ENCODE data around the gene CMAS. TPM values are rescaled to one million over a fixed set of nuclear protein-coding genes. Genes with fewer than 3 reads are reported as not detected.
"Not testable (repeated sequence)": the region's sequence is repeated elsewhere in the genome, so short reads cannot be mapped to it uniquely, and the experiment has no call there.

CMAS gene
- total and polyA plus RNA-seq, 7 donors: 21.6 to 73.0 (median 34.5) TPM

GRCh38 chr12:22051114-22051698 lies 5.2 kb downstream of the CMAS start:
- no peak for ATAC-seq

GRCh38 chr12:22052994-22053393 lies 7.0 kb downstream of the CMAS start:
- H3K36me3 ChIP-seq (ENCODE audit: insufficient read depth in 1 of 2, low read depth in 1 of 2): peaks cover 0 to 38% of the 10 kb centered on the region in 2 donors
- H3K27ac ChIP-seq; H3K4me3 ChIP-seq; H3K4me1 ChIP-seq; H3K27me3 ChIP-seq (ENCODE audit: insufficient read depth in 3 of 3, low read length in 2 of 3); ATAC-seq; DNase-seq; H3K9me3 ChIP-seq; intact Hi-C loops (cut with DNase I): not testable (repeated sequence)
- WGBS, 3 donors: 83 to 95% (median 83%) methylated on average over 6 of the region's 6 CpGs

More at GRCh38 chr12:22051114-22051698, 5.2 kb downstream of the CMAS start:
- Histone ChIP-seq H3K4me3 (no peak overlapping the region), H3K27ac (no peak overlapping the region), H3K9me3 (no peaks in the 10 kb centered on the region), H3K27me3 (ENCODE audit: insufficient read depth in 3 of 3, low read length in 2 of 3) (no peaks in the 10 kb centered on the region), H3K36me3 (ENCODE audit: insufficient read depth in 1 of 2, low read depth in 1 of 2) (peaks cover 2 to 23% of the 10 kb centered on the region in 2 donors), H3K4me1 (peaks cover 10% of the 10 kb centered on the region)
- TF ChIP-seq, protein P1, sequence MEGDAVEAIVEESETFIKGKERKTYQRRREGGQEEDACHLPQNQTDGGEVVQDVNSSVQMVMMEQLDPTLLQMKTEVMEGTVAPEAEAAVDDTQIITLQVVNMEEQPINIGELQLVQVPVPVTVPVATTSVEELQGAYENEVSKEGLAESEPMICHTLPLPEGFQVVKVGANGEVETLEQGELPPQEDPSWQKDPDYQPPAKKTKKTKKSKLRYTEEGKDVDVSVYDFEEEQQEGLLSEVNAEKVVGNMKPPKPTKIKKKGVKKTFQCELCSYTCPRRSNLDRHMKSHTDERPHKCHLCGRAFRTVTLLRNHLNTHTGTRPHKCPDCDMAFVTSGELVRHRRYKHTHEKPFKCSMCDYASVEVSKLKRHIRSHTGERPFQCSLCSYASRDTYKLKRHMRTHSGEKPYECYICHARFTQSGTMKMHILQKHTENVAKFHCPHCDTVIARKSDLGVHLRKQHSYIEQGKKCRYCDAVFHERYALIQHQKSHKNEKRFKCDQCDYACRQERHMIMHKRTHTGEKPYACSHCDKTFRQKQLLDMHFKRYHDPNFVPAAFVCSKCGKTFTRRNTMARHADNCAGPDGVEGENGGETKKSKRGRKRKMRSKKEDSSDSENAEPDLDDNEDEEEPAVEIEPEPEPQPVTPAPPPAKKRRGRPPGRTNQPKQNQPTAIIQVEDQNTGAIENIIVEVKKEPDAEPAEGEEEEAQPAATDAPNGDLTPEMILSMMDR (IDR thresholded peaks at IDR 0.05): no peak
- DNase-seq: no peak
- intact Hi-C loops (cut with DNase I): no loop called here

- Histone ChIP-seq H3K4me1 (no peaks in the 10 kb centered on the region), H3K36me3 (ENCODE audit: insufficient read depth in 1 of 2, low read depth in 1 of 2) (peaks cover 0 to 42% of the 10 kb centered on the region in 2 donors), H3K4me3 (no peak overlapping the region), H3K9me3 (no peaks in the 10 kb centered on the region), H3K27ac (no peak overlapping the region), H3K27me3 (ENCODE audit: insufficient read depth in 3 of 3, low read length in 2 of 3) (no peaks in the 10 kb centered on the region)
- 94 to 99% (median 97%) methylated on average over 3 of the region's 3 CpGs for WGBS, 3 donors
- TF ChIP-seq, protein P1 (IDR thresholded peaks at IDR 0.05): no peak
- DNase-seq (no peak), ATAC-seq (no peak)
- intact Hi-C loops (cut with DNase I): no loop called here
Measured at GRCh38 chr12:22054155-22054554, 8.1 kb downstream of the CMAS start.

DNA sequence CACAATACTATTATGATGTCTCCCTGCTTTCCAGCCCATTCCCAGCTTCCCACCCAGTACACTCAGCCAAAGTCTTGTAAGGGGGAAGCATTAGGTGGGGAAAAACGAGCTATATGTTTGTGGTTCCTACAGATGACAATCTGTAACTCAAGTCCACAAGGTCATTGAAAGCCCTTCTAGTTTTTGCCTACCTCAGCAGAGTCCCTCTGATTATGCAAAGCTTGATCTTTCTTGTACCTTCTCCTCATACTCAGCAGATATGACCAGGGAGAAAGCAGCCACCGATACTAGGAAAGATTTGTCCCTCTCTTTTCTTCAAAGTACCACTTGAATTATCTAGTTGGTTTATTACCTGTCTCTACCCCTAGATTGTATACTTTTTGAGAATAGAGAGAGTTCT lies 10.6 kb downstream of the CMAS start:
- H3K27ac ChIP-seq: no peak overlapping the region
- TF ChIP-seq, protein P1 (IDR thresholded peaks at IDR 0.05): no peak
- DNase-seq: no peak
- 91 to 95% (median 93%) methylated on average over 2 of the region's 2 CpGs for WGBS, 3 donors
- H3K36me3 ChIP-seq (ENCODE audit: insufficient read depth in 1 of 2, low read depth in 1 of 2): peaks cover 0 to 65% of the 10 kb centered on the region in 2 donors
- H3K4me3 ChIP-seq: no peak overlapping the region
- H3K27me3 ChIP-seq (ENCODE audit: insufficient read depth in 3 of 3, low read length in 2 of 3): no peaks in the 10 kb centered on the region
- no peaks in the 10 kb centered on the region for H3K4me1 ChIP-seq
- intact Hi-C loops (cut with DNase I): no loop called here
- H3K9me3 ChIP-seq: no peaks in the 10 kb centered on the region
- ATAC-seq: no peak

DNA sequence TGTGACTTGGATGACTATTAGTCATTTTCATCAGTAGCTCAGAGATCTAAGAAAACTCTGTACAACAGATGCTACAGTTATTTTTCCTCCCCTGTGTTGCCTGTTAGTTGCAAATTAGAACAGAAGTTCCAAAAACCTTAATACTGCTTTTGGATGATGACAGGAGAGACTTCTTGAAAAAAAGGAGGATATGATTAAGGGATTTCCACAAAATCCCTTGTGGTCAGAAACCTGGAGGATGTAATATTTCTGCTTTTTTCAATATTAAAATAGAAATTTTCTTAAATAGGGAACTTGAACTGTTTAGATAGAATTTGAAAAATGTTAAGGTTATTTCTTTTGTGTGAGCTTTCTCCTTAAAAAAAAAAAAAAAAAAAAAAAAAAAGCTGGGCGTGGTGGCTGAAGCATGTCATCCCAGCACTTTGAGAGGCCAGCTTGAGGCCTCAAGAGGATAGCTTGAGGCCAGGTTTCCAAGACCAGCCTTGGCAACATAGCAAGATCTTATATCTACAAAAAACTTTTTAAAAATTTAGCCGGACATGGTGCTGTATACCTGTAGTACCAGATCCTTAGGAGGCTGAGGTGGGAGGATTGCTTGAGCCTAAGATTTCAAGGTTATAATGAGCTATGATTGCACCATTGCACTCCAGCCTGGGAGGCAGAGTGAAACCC lies 14.1 kb downstream of the CMAS start:
- no peak overlapping the region for H3K4me3 ChIP-seq
- no peaks in the 10 kb centered on the region for H3K27me3 ChIP-seq (ENCODE audit: insufficient read depth in 3 of 3, low read length in 2 of 3)
- no peak for ATAC-seq
- no peak for DNase-seq
- H3K36me3 ChIP-seq (ENCODE audit: insufficient read depth in 1 of 2, low read depth in 1 of 2): peaks cover 2 to 93% of the 10 kb centered on the region in 2 donors
- TF ChIP-seq, protein P1 (IDR thresholded peaks at IDR 0.05): no peak
- H3K27ac ChIP-seq: no peak overlapping the region
- no peaks in the 10 kb centered on the region for H3K4me1 ChIP-seq
- intact Hi-C loops (cut with DNase I): no loop called here
- WGBS, 3 donors: 63 to 92% (median 91%) methylated on average over 2 of the region's 2 CpGs
- no peaks in the 10 kb centered on the region for H3K9me3 ChIP-seq

Measured in psoas muscle (tissue), 8 donors.